Measurements from ENCODE around the gene KRTAP19-3.
"Not testable (repeated sequence)": the region's sequence is repeated elsewhere in the genome, so short reads cannot be mapped to it uniquely, and the experiment has no call there.

KRTAP19-3 gene

DNA sequence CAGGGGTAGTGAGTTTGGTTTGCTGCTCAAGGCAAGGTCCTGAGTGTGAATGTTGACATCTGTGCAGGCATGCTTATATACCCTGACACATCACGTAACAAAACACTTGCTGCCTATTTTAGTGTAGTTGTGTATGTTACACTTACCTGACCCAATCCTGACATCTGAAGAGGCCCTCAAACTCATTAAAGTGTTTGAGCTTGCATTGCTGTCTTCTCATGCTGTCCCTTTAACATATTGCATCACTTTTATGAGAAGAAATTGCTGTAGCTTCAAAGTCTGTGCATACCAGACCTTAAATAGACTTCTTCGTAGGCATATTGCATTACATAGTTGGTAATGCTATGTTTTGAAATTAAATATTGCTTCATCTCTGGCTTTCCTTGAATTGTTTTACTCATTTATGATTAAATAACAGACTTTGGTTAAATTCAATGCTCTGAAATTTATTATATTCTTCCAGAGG is at the start of gene KRTAP19-3:
Gene KRTAP19-3 (minus strand): TSS at position 51 of the 466 bp plus-strand sequence. CDS start 56 bp downstream, outside the sequence.
- Histone ChIP-seq H3K4me3 (ENCODE audit: low read length) (no peak within 1 kb of the TSS), H3K4me1 (ENCODE audit: control insufficient read depth, insufficient read depth, low read length) (no peaks in the 10 kb centered on the region), H3K9me3 (ENCODE audit: control insufficient read depth, low read length) (no peaks in the 10 kb centered on the region), H3K36me3 (ENCODE audit: control insufficient read depth, insufficient read depth, low read length) (no peaks in the 10 kb centered on the region), H3K9ac (ENCODE audit: low read length) (no peak within 1 kb of the TSS), H3K27me3 (ENCODE audit: control insufficient read depth, insufficient read depth, low read length) (no peaks in the 10 kb centered on the region)

DNA sequence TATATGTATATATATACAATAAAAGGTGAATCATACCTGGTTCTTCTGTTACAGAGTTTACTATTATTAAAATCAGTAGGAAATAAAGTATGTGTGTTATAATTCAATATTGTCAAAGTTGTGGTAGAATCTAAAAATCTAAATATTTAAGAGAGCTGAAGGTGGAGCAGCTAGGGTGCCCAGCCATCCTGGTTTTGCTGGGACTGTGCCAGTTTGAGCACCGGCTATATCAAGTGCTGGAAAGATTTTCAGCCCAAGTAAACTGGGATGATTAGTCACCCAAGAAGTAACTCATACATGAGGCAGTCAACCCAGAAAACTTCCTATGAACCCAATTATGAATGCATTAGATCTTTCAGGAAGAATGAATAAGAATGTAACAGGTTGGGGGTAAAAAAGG is 27.1 kb upstream of the KRTAP19-3 start:
- Histone ChIP-seq H3K27me3 (ENCODE audit: control insufficient read depth, insufficient read depth, low read length) (no peaks in the 10 kb centered on the region), H3K9me3 (ENCODE audit: control insufficient read depth, low read length) (no peaks in the 10 kb centered on the region), H3K4me1 (ENCODE audit: control insufficient read depth, insufficient read depth, low read length) (no peaks in the 10 kb centered on the region), H3K9ac (ENCODE audit: low read length) (no peak overlapping the region), H3K4me3 (ENCODE audit: low read length) (no peak overlapping the region), H3K36me3 (ENCODE audit: control insufficient read depth, insufficient read depth, low read length) (no peaks in the 10 kb centered on the region)

DNA sequence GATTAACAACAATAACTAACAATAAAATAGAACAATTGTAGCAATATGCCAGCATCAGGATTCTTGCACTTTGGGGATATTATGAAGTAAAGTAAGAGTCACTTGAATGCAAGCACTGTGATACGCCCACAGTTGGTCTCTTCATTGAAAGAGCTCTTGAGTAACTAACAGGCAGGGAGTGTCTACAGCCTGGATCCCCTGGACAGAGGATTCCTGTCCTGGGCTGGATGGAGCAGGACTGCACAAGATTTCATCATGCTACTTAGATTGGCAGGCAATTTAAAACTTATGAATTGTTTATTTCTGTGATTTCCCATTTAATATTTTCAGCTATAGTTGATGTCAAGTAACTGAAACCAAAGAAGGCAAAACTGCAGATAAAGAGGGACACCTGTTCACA is 23.9 kb upstream of the KRTAP19-3 start:
- H3K9me3 ChIP-seq (ENCODE audit: control insufficient read depth, low read length), result no peaks in the 10 kb centered on the region
- H3K4me3 ChIP-seq (ENCODE audit: low read length), result no peak overlapping the region
- H3K36me3 ChIP-seq (ENCODE audit: control insufficient read depth, insufficient read depth, low read length), result no peaks in the 10 kb centered on the region
- no peaks in the 10 kb centered on the region for H3K27me3 ChIP-seq (ENCODE audit: control insufficient read depth, insufficient read depth, low read length)
- no peaks in the 10 kb centered on the region for H3K4me1 ChIP-seq (ENCODE audit: control insufficient read depth, insufficient read depth, low read length)
- H3K9ac ChIP-seq (ENCODE audit: low read length), result no peak overlapping the region

DNA sequence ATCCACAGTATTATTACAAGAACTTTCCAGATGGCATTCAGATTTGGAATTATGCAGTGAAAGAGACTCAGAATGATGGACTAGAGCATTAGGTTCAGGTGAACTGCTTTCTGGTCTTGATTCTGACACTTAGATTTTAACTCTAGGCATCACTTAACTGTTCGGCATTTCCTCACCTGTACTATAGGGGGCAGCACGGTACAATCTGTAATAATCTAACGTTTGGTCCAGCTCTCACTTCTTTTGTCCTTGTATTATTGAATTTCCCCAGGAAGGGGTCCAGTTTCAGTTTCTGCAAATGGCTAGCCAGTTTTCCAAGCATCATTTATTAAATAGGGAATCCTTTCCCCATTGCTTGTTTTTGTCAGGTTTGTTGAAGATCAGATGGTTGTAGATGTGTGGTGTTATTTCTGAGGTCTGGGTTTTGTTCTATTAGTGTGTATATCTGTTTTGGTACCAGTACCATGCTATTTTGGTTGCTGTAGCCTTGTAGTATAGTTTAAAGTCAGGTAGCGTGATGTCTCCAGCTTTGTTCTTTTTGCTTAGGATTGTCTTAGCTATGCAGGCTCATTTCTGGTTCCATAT is 13.9 kb upstream of the KRTAP19-3 start:
- not testable (repeated sequence) for H3K9ac ChIP-seq (ENCODE audit: low read length); H3K36me3 ChIP-seq (ENCODE audit: control insufficient read depth, insufficient read depth, low read length); H3K4me3 ChIP-seq (ENCODE audit: low read length); H3K9me3 ChIP-seq (ENCODE audit: control insufficient read depth, low read length); H3K4me1 ChIP-seq (ENCODE audit: control insufficient read depth, insufficient read depth, low read length); H3K27me3 ChIP-seq (ENCODE audit: control insufficient read depth, insufficient read depth, low read length)

DNA sequence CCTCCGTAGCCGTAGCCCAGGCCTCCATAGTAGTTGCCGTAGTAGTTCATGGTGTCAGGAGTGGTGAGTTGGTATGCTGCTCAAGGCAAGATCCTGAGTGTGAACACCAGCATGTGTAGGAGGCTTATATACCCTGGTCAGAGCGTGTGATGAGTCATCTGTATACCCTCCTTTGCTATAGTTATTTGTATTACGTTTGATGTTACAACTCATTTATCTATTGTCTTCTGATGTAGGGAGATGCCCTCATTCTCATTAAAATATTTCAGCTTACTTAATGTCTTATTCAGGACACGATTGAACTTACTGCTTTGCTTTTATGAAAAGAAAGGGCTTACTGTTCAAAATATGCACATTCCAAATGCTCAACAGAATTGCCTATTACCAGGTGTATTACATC is 10.2 kb upstream of the KRTAP19-3 start, which contains the start of gene KRTAP19-5:
Gene KRTAP19-5 (minus strand): TSS at position 101 of the 400 bp plus-strand sequence. CDS start 51 bp downstream, at position 50.
- no peaks in the 10 kb centered on the region for H3K4me1 ChIP-seq (ENCODE audit: control insufficient read depth, insufficient read depth, low read length)
- no peaks in the 10 kb centered on the region for H3K36me3 ChIP-seq (ENCODE audit: control insufficient read depth, insufficient read depth, low read length)
- no peak within 1 kb of the TSS for H3K4me3 ChIP-seq (ENCODE audit: low read length)

DNA sequence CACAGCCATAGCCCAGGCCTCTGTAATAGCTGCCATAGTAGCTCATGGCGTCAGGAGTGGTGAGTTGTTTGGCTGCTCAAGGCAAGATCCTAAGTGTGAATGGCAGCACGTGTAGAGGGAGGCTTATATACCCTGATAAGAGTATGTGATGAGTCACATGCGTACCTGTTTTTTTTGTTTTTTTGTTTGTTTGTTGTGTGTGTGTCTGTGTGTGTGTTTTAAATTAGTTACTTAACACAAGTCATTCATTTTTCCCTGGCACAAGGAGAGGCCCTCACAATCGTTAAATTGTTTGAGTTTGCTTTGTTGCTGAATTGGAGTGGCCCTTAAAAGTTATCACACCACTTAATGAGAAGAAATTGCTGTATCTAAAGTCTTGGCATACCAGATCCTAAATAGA is 5.3 kb upstream of the KRTAP19-3 start, which contains the start of gene KRTAP19-4:
Gene KRTAP19-4 (minus strand): TSS at position 101 of the 400 bp plus-strand sequence. CDS start 55 bp downstream, at position 46.
- Histone ChIP-seq H3K9ac (ENCODE audit: low read length) (no peak within 1 kb of the TSS), H3K27me3 (ENCODE audit: control insufficient read depth, insufficient read depth, low read length) (no peaks in the 10 kb centered on the region), H3K9me3 (ENCODE audit: control insufficient read depth, low read length) (no peaks in the 10 kb centered on the region), H3K36me3 (ENCODE audit: control insufficient read depth, insufficient read depth, low read length) (no peaks in the 10 kb centered on the region), H3K4me1 (ENCODE audit: control insufficient read depth, insufficient read depth, low read length) (no peaks in the 10 kb centered on the region), H3K4me3 (ENCODE audit: low read length) (no peak within 1 kb of the TSS)

More for the DNA sequence above, 10.2 kb upstream of the KRTAP19-3 start, which contains the start of gene KRTAP19-5:
- Histone ChIP-seq H3K9ac (ENCODE audit: low read length) (no peak within 1 kb of the TSS), H3K27me3 (ENCODE audit: control insufficient read depth, insufficient read depth, low read length) (no peaks in the 10 kb centered on the region), H3K9me3 (ENCODE audit: control insufficient read depth, low read length) (no peaks in the 10 kb centered on the region)

DNA sequence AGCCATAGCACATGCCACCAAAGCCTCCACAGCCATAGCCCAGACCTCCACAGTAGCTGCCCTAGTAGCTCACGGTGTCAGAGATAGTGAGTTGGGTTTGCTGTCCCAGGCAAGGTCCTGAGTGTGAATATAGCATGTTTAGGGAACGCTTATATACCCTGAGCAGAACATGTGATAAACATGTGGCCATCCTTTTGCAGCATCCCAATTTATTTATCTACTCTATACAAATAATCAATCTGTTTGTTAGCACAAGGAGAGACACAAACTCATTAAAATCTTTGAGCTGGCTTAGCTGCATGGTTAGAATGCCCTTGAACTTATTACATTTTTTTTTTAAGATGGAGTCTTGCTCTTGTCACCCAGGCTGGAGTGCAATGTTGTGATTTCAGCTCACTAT is 4.5 kb downstream of the KRTAP19-3 start, which contains the start of gene KRTAP19-2:
Gene KRTAP19-2 (minus strand): TSS at position 101 of the 400 bp plus-strand sequence. CDS start 88 bp downstream, at position 13.
- Histone ChIP-seq H3K9ac (ENCODE audit: low read length) (no peak within 1 kb of the TSS), H3K27me3 (ENCODE audit: control insufficient read depth, insufficient read depth, low read length) (no peaks in the 10 kb centered on the region)

DNA sequence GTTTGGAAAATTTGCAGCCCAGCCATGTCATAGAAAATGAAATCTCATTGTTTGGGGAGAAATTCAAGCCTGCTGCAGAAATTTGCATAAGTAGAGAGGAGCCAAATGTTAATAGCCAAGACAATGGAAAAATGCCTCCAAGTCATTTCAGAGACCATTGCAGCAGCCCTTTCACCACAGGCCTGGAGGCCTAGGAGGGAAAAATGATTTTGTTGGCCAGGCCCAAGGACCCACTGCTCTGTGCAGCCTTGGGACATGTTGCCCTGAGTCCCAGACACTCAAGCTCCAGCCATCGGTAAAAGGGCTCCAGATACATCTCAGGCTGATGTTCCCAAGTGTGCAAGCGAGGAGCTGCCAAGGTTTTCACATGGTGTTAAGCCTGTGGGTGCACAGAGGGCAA is 5.6 kb downstream of the KRTAP19-3 start:
- no peaks in the 10 kb centered on the region for H3K27me3 ChIP-seq (ENCODE audit: control insufficient read depth, insufficient read depth, low read length)
- no peaks in the 10 kb centered on the region for H3K9me3 ChIP-seq (ENCODE audit: control insufficient read depth, low read length)
- no peak overlapping the region for H3K4me3 ChIP-seq (ENCODE audit: low read length)
- no peak overlapping the region for H3K9ac ChIP-seq (ENCODE audit: low read length)
- no peaks in the 10 kb centered on the region for H3K4me1 ChIP-seq (ENCODE audit: control insufficient read depth, insufficient read depth, low read length)
- no peaks in the 10 kb centered on the region for H3K36me3 ChIP-seq (ENCODE audit: control insufficient read depth, insufficient read depth, low read length)

More for the DNA sequence above, 4.5 kb downstream of the KRTAP19-3 start, which contains the start of gene KRTAP19-2:
- Histone ChIP-seq H3K36me3 (ENCODE audit: control insufficient read depth, insufficient read depth, low read length) (no peaks in the 10 kb centered on the region), H3K4me1 (ENCODE audit: control insufficient read depth, insufficient read depth, low read length) (no peaks in the 10 kb centered on the region), H3K4me3 (ENCODE audit: low read length) (no peak within 1 kb of the TSS), H3K9me3 (ENCODE audit: control insufficient read depth, low read length) (no peaks in the 10 kb centered on the region)

DNA sequence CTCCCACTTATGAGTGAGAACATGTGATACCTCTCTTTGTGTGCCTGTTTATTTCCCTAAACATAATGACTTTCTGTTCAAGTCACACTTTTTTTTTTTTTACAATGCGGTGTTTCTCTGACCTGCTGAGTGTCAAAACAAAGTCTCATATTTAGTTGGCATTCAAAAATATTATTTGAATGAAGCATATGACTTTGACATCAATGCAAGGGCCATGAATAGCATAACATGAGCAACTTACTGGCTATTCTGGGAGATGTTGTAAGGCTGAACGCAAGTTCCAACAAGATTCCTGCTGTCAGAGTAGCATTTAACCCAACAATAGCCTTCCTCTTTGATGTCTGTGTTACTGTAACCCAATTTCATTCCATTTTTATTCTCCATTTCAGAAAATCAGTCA is 9.7 kb downstream of the KRTAP19-3 start:
- H3K27me3 ChIP-seq (ENCODE audit: control insufficient read depth, insufficient read depth, low read length), result no peaks in the 10 kb centered on the region
- no peaks in the 10 kb centered on the region for H3K36me3 ChIP-seq (ENCODE audit: control insufficient read depth, insufficient read depth, low read length)
- no peak overlapping the region for H3K4me3 ChIP-seq (ENCODE audit: low read length)
- no peaks in the 10 kb centered on the region for H3K9me3 ChIP-seq (ENCODE audit: control insufficient read depth, low read length)
- H3K9ac ChIP-seq (ENCODE audit: low read length), result no peak overlapping the region
- no peaks in the 10 kb centered on the region for H3K4me1 ChIP-seq (ENCODE audit: control insufficient read depth, insufficient read depth, low read length)

DNA sequence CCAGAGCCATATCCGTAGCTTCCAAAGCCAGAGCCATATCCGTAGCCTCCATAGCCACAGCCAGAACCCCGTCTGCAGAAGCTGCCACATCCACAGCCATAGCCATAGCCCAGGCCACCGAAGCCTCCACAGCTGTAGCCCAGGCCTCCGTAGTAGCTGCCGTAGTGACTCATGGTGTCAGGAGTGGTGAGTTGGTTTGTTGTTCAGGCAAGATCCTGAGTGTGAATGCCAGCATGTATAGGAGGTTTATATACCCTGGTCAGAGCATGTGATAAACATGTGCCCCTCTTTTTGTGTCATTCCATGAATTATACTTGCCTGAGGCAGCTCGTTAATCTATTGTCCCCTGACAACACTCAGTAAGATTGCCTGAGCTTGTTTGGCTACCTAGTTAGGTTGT is 11.7 kb downstream of the KRTAP19-3 start, which contains the start of gene KRTAP19-1:
Gene KRTAP19-1 (minus strand): TSS at position 223 of the 400 bp plus-strand sequence. CDS start 50 bp downstream, at position 173.
- no peak within 1 kb of the TSS for H3K4me3 ChIP-seq (ENCODE audit: low read length)
- H3K27me3 ChIP-seq (ENCODE audit: control insufficient read depth, insufficient read depth, low read length), result no peaks in the 10 kb centered on the region
- H3K4me1 ChIP-seq (ENCODE audit: control insufficient read depth, insufficient read depth, low read length), result no peaks in the 10 kb centered on the region

DNA sequence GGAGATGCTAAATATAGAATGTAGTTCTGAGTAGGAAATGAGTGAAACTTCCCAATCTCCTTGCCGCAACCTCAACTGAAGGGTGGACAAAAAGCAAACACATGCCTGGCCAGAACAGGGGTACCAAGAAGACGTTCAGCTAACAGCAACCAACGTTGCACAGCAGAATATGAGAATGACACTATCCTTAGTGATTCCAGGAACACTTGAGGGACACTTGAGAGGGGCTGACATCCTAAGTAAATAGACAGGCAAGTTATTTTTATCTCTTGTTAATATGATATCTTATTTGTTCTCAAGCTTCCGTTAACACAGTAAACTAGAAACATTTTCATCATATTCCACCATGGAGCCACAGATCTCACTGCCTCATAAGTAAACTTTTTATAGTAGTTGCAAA is 12.6 kb downstream of the KRTAP19-3 start:
- H3K36me3 ChIP-seq (ENCODE audit: control insufficient read depth, insufficient read depth, low read length), result no peaks in the 10 kb centered on the region
- no peak overlapping the region for H3K4me3 ChIP-seq (ENCODE audit: low read length)
- no peaks in the 10 kb centered on the region for H3K4me1 ChIP-seq (ENCODE audit: control insufficient read depth, insufficient read depth, low read length)
- H3K27me3 ChIP-seq (ENCODE audit: control insufficient read depth, insufficient read depth, low read length), result no peaks in the 10 kb centered on the region
- H3K9me3 ChIP-seq (ENCODE audit: control insufficient read depth, low read length), result no peaks in the 10 kb centered on the region
- no peak overlapping the region for H3K9ac ChIP-seq (ENCODE audit: low read length)

More for the DNA sequence above, 11.7 kb downstream of the KRTAP19-3 start, which contains the start of gene KRTAP19-1:
- no peaks in the 10 kb centered on the region for H3K9me3 ChIP-seq (ENCODE audit: control insufficient read depth, low read length)
- H3K36me3 ChIP-seq (ENCODE audit: control insufficient read depth, insufficient read depth, low read length), result no peaks in the 10 kb centered on the region
- H3K9ac ChIP-seq (ENCODE audit: low read length), result no peak within 1 kb of the TSS

DNA sequence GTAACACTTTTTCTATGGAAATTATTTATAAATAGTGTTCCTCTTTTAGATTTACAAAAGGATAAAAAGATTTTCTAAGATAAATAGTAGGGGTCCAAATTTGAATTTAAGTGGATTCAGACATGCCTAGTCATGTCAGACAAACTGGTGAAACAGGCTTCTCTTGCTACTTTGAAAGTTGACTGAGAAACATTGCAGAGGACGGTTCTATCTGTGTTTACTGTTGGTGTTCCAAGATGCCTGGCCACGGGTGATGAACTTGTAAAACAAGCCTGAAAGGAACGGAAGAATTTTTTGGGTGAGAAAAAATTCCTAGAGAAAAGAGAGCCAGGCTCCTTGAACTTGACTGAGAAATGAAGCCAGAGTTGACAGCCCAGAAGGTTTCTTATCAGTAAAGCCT is 13.8 kb downstream of the KRTAP19-3 start:
- no peaks in the 10 kb centered on the region for H3K4me1 ChIP-seq (ENCODE audit: control insufficient read depth, insufficient read depth, low read length)
- H3K9ac ChIP-seq (ENCODE audit: low read length), result no peak overlapping the region
- H3K4me3 ChIP-seq (ENCODE audit: low read length), result no peak overlapping the region
- no peaks in the 10 kb centered on the region for H3K9me3 ChIP-seq (ENCODE audit: control insufficient read depth, low read length)
- no peaks in the 10 kb centered on the region for H3K27me3 ChIP-seq (ENCODE audit: control insufficient read depth, insufficient read depth, low read length)
- no peaks in the 10 kb centered on the region for H3K36me3 ChIP-seq (ENCODE audit: control insufficient read depth, insufficient read depth, low read length)

All from mucosa of stomach (tissue), 1 donor.